HFF-Myc (cell line): ENCODE data around the gene INHBC.

Experiments
- DNase-seq: peaks from one replicate; pipeline ENCODE4 v3.0.0-alpha.2; 2011; ENCODE audit warnings: low read depth; ENCODE audit errors: extremely low read depth
- H3K4me3 ChIP-seq: replicated peaks from 2 replicates; pipeline ENCODE4 v1.5.1; 2011; ENCODE audit warnings: low read depth, mild to moderate bottlenecking, control low read depth, low read length
- TF ChIP-seq, protein P1 (sequence below): IDR thresholded peaks from 2 replicates; pipeline ENCODE4 v1.5.1; 2012; ENCODE audit warnings: mild to moderate bottlenecking, low read depth, low read length, control low read depth; ENCODE audit errors: missing control alignments

Gene INHBC

DNA sequence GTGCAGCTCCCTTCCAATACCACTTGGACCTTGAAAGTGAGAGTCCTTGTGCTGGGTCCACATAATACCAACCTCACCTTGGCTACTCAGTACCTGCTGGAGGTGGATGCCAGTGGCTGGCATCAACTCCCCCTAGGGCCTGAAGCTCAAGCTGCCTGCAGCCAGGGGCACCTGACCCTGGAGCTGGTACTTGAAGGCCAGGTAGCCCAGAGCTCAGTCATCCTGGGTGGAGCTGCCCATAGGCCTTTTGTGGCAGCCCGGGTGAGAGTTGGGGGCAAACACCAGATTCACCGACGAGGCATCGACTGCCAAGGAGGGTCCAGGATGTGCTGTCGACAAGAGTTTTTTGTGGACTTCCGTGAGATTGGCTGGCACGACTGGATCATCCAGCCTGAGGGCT lies 14.8 kb downstream of the INHBC start:
- no peak overlapping the region for H3K4me3 ChIP-seq
- DNase-seq: no peak
- TF ChIP-seq, protein P1, sequence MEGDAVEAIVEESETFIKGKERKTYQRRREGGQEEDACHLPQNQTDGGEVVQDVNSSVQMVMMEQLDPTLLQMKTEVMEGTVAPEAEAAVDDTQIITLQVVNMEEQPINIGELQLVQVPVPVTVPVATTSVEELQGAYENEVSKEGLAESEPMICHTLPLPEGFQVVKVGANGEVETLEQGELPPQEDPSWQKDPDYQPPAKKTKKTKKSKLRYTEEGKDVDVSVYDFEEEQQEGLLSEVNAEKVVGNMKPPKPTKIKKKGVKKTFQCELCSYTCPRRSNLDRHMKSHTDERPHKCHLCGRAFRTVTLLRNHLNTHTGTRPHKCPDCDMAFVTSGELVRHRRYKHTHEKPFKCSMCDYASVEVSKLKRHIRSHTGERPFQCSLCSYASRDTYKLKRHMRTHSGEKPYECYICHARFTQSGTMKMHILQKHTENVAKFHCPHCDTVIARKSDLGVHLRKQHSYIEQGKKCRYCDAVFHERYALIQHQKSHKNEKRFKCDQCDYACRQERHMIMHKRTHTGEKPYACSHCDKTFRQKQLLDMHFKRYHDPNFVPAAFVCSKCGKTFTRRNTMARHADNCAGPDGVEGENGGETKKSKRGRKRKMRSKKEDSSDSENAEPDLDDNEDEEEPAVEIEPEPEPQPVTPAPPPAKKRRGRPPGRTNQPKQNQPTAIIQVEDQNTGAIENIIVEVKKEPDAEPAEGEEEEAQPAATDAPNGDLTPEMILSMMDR: no peak

- no peak for DNase-seq
- H3K4me3 ChIP-seq: no peak overlapping the region
- TF ChIP-seq, protein P1: no peak
These were observed 15.5 kb downstream of the INHBC start for GRCh38 chr12:57450057-57450456.

DNA sequence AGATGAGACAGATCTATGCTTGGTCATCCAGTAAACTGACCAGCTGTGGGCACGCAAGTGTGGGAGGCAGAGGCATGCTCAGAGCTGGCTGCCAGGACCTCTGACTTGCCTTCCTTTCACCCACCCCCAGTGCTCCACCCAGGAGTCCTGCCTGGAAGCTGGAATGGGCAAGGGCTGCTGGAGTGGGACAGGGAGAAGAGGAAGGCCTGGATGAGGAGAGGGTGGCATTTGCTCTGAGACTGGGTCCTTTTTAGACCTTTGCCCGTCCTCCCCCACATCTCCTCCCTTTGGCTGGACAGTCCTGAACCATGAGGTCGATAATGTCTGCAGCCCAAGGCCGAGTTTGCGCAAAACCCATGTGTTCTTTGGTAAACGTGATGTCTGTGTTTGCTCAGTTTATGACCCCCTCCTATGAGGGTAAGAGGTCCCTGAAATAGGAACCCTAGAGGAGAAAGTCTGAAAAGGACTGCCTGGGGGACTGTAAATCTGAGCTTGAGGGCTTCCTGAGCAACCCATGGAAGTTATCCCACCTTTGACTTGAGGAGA lies 16.7 kb downstream of the INHBC start:
- DNase-seq: no peak
- no peak overlapping the region for H3K4me3 ChIP-seq
- TF ChIP-seq, protein P1: no peak

DNA sequence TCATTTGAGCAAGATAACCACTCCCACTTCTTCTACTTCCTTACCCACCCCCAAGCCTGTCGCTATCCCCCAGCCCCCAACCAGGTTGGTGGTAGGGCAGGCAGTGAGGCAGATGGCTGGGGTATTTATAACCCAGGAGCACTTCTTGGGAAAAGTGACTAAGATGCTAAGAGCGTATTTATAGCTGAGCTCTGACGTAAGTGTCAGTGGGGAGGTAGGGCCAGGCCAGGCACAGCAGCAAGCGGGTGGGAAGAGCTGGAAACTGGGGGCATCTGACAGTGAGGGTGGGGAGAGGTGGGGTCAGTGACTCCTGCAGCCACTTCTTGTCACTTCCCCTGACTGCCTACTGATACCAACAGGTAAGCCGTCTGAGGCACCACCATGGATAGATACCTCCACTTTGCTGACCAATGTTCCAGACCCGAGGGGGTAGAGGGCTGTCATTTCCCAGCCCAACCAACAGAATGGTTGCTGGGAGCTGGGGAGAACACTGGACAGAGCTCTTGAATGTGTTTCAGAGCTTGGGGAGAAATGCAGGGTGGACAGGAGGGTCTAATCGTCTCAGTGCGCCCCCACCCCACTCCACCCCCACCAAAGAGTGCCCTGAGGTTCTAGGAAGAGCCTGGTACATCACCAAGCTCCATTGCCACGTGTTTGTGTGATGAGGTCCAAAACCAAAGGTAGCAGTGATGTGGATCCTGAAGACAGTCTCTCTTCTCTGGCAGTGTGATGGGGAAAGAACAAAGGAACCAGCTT lies 17.8 kb downstream of the INHBC start:
- no peak overlapping the region for H3K4me3 ChIP-seq
- TF ChIP-seq, protein P1: no peak
- no peak for DNase-seq

DNA sequence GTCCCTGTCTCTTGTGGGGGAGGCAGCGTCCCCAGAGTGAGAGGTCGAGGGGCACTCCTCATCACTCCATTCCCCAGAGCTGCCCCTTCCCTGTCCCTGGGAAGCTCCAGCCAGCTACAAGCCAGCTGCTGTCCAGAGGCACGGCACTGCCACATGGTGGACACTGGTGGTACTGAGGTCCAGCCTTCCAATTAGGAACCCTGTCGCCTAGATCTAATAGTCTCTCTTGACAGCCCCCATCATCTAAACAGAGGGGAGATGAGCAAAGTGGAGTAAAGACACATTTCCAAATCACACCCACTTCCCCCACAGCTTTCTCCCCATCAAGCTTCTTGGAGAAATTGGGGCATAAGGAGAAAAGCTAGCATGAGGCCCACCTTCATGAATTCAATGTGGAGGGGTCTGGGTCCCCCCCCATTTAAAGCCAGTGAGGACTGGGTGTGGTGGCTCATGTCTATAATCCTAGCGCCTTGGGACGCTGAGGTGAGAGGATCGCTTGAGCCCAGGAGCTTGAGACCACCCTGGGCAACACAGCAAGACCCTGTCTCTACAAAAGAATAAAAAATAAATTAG lies 18.4 kb downstream of the INHBC start:
- no peak overlapping the region for H3K4me3 ChIP-seq

GRCh38 chr12:57454213-57454565 lies 19.6 kb downstream of the INHBC start:
- DNase-seq: no peak
- no peak overlapping the region for H3K4me3 ChIP-seq
- TF ChIP-seq, protein P1: no peak

More for the DNA sequence above, 18.4 kb downstream of the INHBC start:
- TF ChIP-seq, protein P1: peak; percentile 96
- no peak for DNase-seq
